Right ventricle myocardium superior (tissue), 1 donor: ENCODE results near the gene PTPRR. TPM values are rescaled to one million over a fixed set of nuclear protein-coding genes. Genes with fewer than 3 reads are reported as not detected.

Experiments
- ATAC-seq: fragments of 200-7000 bp; cut with Tn5 transposase; one replicate; pipeline ENCODE4 v1.9.1; 2020; ENCODE audit warnings: mild to moderate bottlenecking; ENCODE audit not compliant: poor library complexity
- DNase-seq: peaks from one replicate; pipeline ENCODE4 v3.0.0-alpha.2; 2020
- intact Hi-C: fragments of 100-400 bp; cut with DNase I; formaldehyde crosslinking; loops from one replicate; pipeline ENCODE4 v1.11.2; 2022
- total RNA-seq: library from RNA; stranded (reverse); fragmentation: NEBNext Ultra II Directional; extraction: Animal tissue kit (Norgen Biotek cat#: 25700); gene quantifications from one replicate; pipeline ENCODE4 v1.2.1, GENCODE V29; 2021
- donor health status: DM: no; HTN: yes; CAD: no; lungs with severe emphysema.

The PTPRR gene
- total RNA-seq, 1 donor from 2014 or later = 0.19 TPM

- no peak for ATAC-seq
- DNase-seq = no peak
- intact Hi-C loops = no loop called here
Observed at GRCh38 chr12:70683976-70684375, 236.6 kb downstream of the PTPRR start.

GRCh38 chr12:70671698-70672097 lies 248.8 kb downstream of the PTPRR start:
- intact Hi-C loops = no loop called here
- ATAC-seq = no peak

GRCh38 chr12:70670948-70671347 lies 249.6 kb downstream of the PTPRR start:
- intact Hi-C loops = no loop called here
- ATAC-seq = no peak
- DNase-seq = no peak

More at GRCh38 chr12:70671698-70672097, 248.8 kb downstream of the PTPRR start:
- DNase-seq = no peak

DNA sequence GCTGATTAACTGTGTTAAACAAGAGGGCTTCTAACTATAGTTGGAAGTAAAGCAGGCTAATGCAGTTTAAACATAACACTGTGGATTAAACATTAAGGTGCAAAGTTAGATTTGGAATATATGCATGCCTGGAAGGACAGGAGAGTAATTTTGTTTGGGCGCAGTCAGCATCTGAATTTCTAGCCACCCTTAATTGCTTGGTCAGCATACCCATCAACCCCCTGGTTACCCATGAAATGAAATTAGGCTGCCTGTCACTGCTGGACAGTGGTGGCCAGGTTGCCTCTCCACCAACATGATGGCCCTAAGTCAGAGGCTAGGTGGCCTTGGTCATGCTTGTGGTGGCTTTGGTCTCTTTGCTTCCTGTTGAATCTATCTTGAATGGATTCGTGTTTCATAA lies 253.3 kb downstream of the PTPRR start:
- no peak for ATAC-seq
- intact Hi-C loops = no loop called here
- DNase-seq = no peak

GRCh38 chr12:70666364-70666763 lies 254.2 kb downstream of the PTPRR start:
- intact Hi-C loops = no loop called here
- DNase-seq = no peak

DNA sequence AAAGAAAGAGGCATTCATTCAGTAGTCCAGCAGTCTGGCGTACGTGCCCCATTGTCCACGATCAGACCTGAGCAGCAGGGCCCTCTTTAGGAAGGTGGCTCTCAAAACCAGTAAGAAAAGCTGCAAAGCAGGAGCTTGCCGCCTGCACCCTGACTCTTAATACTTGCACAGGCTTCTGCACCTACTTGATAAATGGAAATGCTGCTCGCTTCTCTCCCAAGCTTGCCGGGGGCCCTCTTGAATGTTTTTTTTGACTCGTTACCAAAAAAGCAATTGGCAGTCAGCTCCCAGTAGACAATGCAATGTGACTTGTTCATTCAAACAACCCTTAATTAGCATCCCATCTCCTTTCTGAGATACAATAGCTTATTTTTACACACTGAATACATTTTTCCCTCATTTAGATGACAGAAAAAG lies 256.1 kb downstream of the PTPRR start:
- no peak for ATAC-seq

More at GRCh38 chr12:70666364-70666763, 254.2 kb downstream of the PTPRR start:
- no peak for ATAC-seq

DNA sequence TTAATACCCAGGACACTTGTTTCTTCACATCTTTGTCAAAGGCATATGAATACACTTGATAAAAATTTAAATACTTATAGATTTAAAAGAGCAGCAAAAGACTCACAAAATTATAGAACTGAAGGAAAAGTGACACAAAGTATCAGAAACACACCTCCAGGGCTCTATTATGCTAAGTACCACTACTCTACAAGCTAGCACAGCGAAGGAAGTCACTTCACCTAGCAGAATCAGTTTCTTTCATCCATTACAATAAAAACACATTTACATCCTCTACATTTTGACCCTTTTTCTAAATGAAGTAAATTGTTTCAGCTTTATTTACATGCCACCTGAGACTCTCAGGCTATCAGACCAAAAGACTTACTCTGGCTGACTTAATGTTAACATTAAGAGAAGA lies 256.7 kb downstream of the PTPRR start:
- intact Hi-C loops = no loop called here
- DNase-seq (no peak), ATAC-seq (no peak)

More for the DNA sequence above, 256.1 kb downstream of the PTPRR start:
- intact Hi-C loops = no loop called here
- no peak for DNase-seq

GRCh38 chr12:70661466-70662161 lies 258.9 kb downstream of the PTPRR start:
- intact Hi-C loops = no loop called here
- DNase-seq (no peak), ATAC-seq (no peak)

DNA sequence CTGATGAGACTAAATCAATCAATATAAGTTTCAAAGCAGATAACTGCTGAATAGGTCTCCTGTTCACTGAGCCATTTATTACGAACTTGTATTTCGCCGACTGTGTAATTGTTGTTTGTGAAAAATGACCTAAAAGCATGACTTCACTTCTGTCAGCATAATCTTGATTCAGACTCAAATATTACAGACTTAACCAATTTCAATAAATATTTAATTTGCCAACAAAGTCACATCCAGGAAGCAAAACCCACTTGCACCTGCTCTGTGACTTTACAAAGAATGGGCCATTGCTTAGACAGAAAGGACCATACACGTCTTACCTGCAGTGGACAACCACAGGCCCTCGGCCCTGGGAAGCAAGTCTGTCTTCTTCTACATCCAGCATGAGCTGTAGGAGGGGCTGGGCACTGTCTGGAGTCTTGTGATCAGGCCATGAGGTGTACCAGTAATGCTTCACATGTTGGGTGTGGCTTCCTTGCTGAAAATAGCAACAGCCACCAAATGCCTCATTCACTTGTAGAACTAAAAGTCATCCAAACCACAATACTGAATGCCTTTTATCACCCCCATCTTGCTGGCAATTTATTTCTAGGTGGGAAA lies 259.8 kb downstream of the PTPRR start:
- peak; percentile 42 for DNase-seq
- no peak for ATAC-seq
- intact Hi-C loops = no loop called here

GRCh38 chr12:70660002-70660604 lies 260.4 kb downstream of the PTPRR start:
- intact Hi-C loops = no loop called here
- DNase-seq (no peak), ATAC-seq (no peak)

DNA sequence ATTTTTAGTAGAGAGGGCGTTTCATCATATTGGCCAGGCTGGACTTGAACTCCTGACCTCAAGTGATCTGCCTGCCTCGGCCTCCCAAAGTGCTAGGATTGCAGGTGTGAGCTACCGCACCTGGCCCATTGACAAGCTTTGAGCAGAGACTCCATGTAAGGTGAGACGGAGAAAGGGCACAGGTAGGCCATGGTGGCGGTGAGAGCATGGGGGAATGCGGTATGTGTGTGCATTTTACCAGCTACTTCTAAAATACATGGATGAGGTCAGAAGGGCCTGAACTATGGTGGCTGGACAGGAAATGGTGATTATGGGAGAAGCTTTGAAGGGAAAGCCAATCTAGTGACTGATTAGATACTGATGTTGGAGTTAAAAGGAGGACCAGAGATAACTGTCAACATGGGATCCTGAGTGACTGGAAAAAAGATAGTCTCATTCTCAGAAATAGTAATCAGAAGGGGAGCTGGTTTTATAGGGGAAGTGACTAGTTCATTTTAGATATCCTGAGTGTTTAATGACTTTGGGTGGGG lies 261.4 kb downstream of the PTPRR start:
- DNase-seq (no peak), ATAC-seq (no peak)
- intact Hi-C loops = no loop called here

- no peak for DNase-seq
- no peak for ATAC-seq
- intact Hi-C loops = no loop called here
Observed at GRCh38 chr12:70657616-70658286, 262.8 kb downstream of the PTPRR start.

GRCh38 chr12:70652451-70652850 lies 268.1 kb downstream of the PTPRR start:
- no peak for ATAC-seq
- DNase-seq = no peak
- intact Hi-C loops = no loop called here

GRCh38 chr12:70648831-70649230 lies 271.7 kb downstream of the PTPRR start:
- ATAC-seq = peak; percentile 43
- intact Hi-C loops = no loop called here
- no peak for DNase-seq

DNA sequence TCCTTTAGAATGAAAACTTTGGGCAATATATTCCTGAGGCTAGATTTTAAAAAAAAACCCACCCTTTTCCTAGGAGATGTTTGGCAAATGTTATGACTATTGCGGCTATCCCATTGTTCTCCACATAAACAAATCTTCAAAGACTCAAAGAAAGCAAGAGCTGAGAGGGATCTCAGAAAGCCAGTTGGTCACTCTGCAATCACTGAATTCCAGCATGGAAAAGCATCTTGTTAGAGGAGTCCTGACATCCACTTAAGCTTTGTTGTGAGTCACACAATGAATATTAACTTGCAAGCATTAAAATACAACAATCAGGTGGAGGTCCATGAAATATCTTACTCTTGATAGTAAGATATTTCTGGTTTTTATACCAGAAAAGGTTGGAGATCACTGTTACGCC lies 272.3 kb downstream of the PTPRR start:
- intact Hi-C loops = no loop called here
- no peak for DNase-seq
- no peak for ATAC-seq

DNA sequence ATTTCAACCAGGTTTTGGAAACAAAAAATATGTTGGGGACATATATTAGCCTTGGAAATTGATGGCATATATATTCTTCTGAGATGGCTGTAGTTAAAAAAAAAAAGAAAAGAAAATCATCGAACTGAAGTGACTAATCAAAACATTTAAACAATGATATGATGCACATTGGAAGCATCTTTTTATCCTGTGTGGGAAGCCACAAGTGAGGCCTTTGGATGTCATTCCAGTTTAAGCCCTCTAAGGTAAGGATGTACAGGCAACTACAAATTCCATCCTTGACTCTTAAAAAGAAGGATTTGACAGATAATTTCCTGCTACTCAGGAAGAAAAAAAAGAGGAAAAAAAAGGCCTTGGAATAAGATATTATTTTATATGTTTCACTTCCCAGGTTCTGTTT lies 273.7 kb downstream of the PTPRR start:
- DNase-seq (no peak), ATAC-seq (no peak)
- intact Hi-C loops = no loop called here

GRCh38 chr12:70645494-70646317 lies 274.8 kb downstream of the PTPRR start:
- peak; percentile 67 for DNase-seq
- intact Hi-C loops = no loop called here
- ATAC-seq = peak; percentile 84

GRCh38 chr12:70644861-70645260 lies 275.7 kb downstream of the PTPRR start:
- DNase-seq (no peak), ATAC-seq (no peak)
- intact Hi-C loops = no loop called here

- ATAC-seq = no peak
- DNase-seq = no peak
- intact Hi-C loops = no loop called here
Observed at GRCh38 chr12:70643939-70644338, 276.6 kb downstream of the PTPRR start.
